CD8-positive, alpha-beta memory T cell (primary cell): ENCODE results near the gene SEPTIN3. TPM values are rescaled to one million over a fixed set of nuclear protein-coding genes. Genes with fewer than 3 reads are reported as not detected.

Source experiments
- CTCF ChIA-PET: fragments of 350-600 bp; sonication (Branson Sonifier 250); formaldehyde crosslinking; loops from one replicate; lab custom pipeline; 2021; ENCODE audit warnings: antibody characterized with exemption; lab: Charles Lee
- POLR2A ChIA-PET: fragments of 350-600 bp; sonication (Branson Sonifier 250); formaldehyde crosslinking; loops from one replicate; lab custom pipeline; 2021; ENCODE audit warnings: antibody characterized with exemption; lab: Charles Lee
- DNase-seq, 5 donors: peaks; one replicate each; pipeline versions ENCODE4 v3.0.0 to v3.0.0-alpha.2; 2020 to 2022; ENCODE audit warnings: mixed read lengths in 1 of 5
- H3K27ac ChIP-seq: one replicate; pipeline ENCODE4 v1.7.0; 2013; ENCODE audit warnings: low read depth, mild to moderate bottlenecking, low read length, moderate library complexity
- H3K27me3 ChIP-seq: 2 replicates; pipeline ENCODE4 v1.7.0; 2013; ENCODE audit warnings: low read length, mild to moderate bottlenecking; ENCODE audit not compliant: insufficient read depth, poor library complexity, severe bottlenecking
- H3K36me3 ChIP-seq: 2 replicates; pipeline ENCODE4 v1.7.0; 2013; ENCODE audit warnings: mild to moderate bottlenecking, low read length, moderate library complexity; ENCODE audit not compliant: insufficient read depth
- H3K4me1 ChIP-seq: 2 replicates; pipeline ENCODE4 v1.7.0; 2013; ENCODE audit warnings: mild to moderate bottlenecking, low read length, moderate library complexity; ENCODE audit not compliant: insufficient read depth
- H3K4me3 ChIP-seq: 2 replicates; pipeline ENCODE4 v1.7.0; 2013; ENCODE audit warnings: mild to moderate bottlenecking, low read length
- H3K9me3 ChIP-seq: 2 replicates; pipeline ENCODE4 v1.7.0; 2013; ENCODE audit warnings: mild to moderate bottlenecking, low read length
- H3K27ac Mint-ChIP-seq, 8 donors: one replicate each; pipeline ENCODE4 v1.8.0; 2020 to 2021; ENCODE audit warnings: mixed read lengths in 8 of 8, mild to moderate bottlenecking in 6 of 8, inconsistent platforms in 3 of 8, moderate library complexity in 3 of 8
- H3K27me3 Mint-ChIP-seq, 2 donors: one replicate each; pipeline ENCODE4 v1.8.0; 2020 to 2021; ENCODE audit warnings: mixed read lengths in 2 of 2, mild to moderate bottlenecking in 1 of 2, moderate library complexity in 1 of 2
- H3K36me3 Mint-ChIP-seq, 3 donors: one replicate each; pipeline ENCODE4 v1.8.0; 2020 to 2021; ENCODE audit warnings: mixed read lengths in 3 of 3, inconsistent platforms in 1 of 3, mild to moderate bottlenecking in 1 of 3
- H3K4me1 Mint-ChIP-seq, 3 donors: one replicate each; pipeline ENCODE4 v1.8.0; 2020 to 2021; ENCODE audit warnings: mixed read lengths in 3 of 3, inconsistent platforms in 1 of 3, mild to moderate bottlenecking in 1 of 3
- H3K4me3 Mint-ChIP-seq, 7 donors: one replicate each; pipeline ENCODE4 v1.8.0; 2020 to 2021; ENCODE audit warnings: mixed read lengths in 7 of 7, mild to moderate bottlenecking in 6 of 7, moderate library complexity in 4 of 7, inconsistent platforms in 2 of 7
- H3K9me3 Mint-ChIP-seq, 5 donors: one replicate each; pipeline ENCODE4 v1.8.0; 2020 to 2022; ENCODE audit warnings: mixed read lengths in 5 of 5, mild to moderate bottlenecking in 3 of 5, moderate library complexity in 2 of 5, inconsistent platforms in 1 of 5
- polyA plus RNA-seq: library from polyadenylated mRNA; unstranded; fragments of 300-500 nt; fragmentation: Illumina TruSeq; gene quantifications from one replicate; pipeline ENCODE4 v1.2.3, GENCODE V29; 2021
- total RNA-seq, 2 experiments: library from RNA; stranded (reverse); gene quantifications; one replicate each; pipeline ENCODE4 v1.2.3, GENCODE V29; 2021

The SEPTIN3 gene
- total and polyA plus RNA-seq, 3 experiments from 2014 or later: 0.33 to 0.51 TPM; not detected in 1

- H3K36me3 Mint-ChIP-seq: peaks cover 0 to 7% (median 0%) of the 10 kb centered on the region in 3 donors
- CTCF ChIA-PET: interaction anchor here (1.3 to 9.1 kb wide), 3 partner anchors 11 to 231 kb away, joined by 4 to 106 read pairs (median 4); no protein-coding TSS in a partner anchor
- Histone ChIP-seq H3K4me1 (peaks cover 10% of the 10 kb centered on the region), H3K27ac (no peak overlapping the region), H3K9me3 (no peaks in the 10 kb centered on the region), H3K27me3 (no peaks in the 10 kb centered on the region), H3K4me3 (no peak overlapping the region), H3K36me3 (no peaks in the 10 kb centered on the region)
- H3K9me3 Mint-ChIP-seq: no peaks in the 10 kb centered on the region
- H3K27me3 Mint-ChIP-seq: peaks cover 3 to 6% of the 10 kb centered on the region in 2 donors
- H3K27ac Mint-ChIP-seq: peak overlapping the region in 5 of 8 donors; percentile 26 to 81 (median 61)
- H3K4me3 Mint-ChIP-seq: peak overlapping the region; percentile 40 to 92 (median 69)
- H3K4me1 Mint-ChIP-seq: peaks cover 4 to 41% (median 9%) of the 10 kb centered on the region in 3 donors
- no peak for DNase-seq
- POLR2A ChIA-PET: interaction anchor here (2.6 kb wide), 1 partner anchor 11 kb away, joined by 100 read pairs; no protein-coding TSS in a partner anchor
Measured at GRCh38 chr22:41927813-41928212, 41.4 kb upstream of the SEPTIN3 start.

- H3K36me3 Mint-ChIP-seq: peaks cover 0 to 7% (median 0%) of the 10 kb centered on the region in 3 donors
- ChIA-PET CTCF (interaction anchor here (1.3 to 9.1 kb wide), 3 partner anchors 10 to 232 kb away, joined by 4 to 106 read pairs (median 4); no protein-coding TSS in a partner anchor), POLR2A (interaction anchor here (0.6 to 1.4 kb wide), 3 partner anchors 10 to 75 kb away, joined by 4 to 6 read pairs (median 4); no protein-coding TSS in a partner anchor)
- H3K9me3 Mint-ChIP-seq: no peaks in the 10 kb centered on the region
- H3K27ac Mint-ChIP-seq: peak overlapping the region in 2 of 8 donors; percentile 61 to 70
- no peak overlapping the region for H3K4me3 ChIP-seq
- H3K4me1 Mint-ChIP-seq: peaks cover 4 to 46% (median 9%) of the 10 kb centered on the region in 3 donors
- H3K27ac ChIP-seq: no peak overlapping the region
- no peaks in the 10 kb centered on the region for H3K9me3 ChIP-seq
- peak overlapping the region in 1 of 7 donors; percentile 16 for H3K4me3 Mint-ChIP-seq
- no peak for DNase-seq
- H3K4me1 ChIP-seq: peaks cover 10% of the 10 kb centered on the region
- H3K27me3 ChIP-seq: no peaks in the 10 kb centered on the region
- H3K36me3 ChIP-seq: no peaks in the 10 kb centered on the region
- H3K27me3 Mint-ChIP-seq: peaks cover 3 to 6% of the 10 kb centered on the region in 2 donors
Measured at GRCh38 chr22:41928593-41929417, 40.4 kb upstream of the SEPTIN3 start.

- no peak overlapping the region for H3K27ac Mint-ChIP-seq
- no peak for DNase-seq
- Histone ChIP-seq H3K9me3 (no peaks in the 10 kb centered on the region), H3K27me3 (no peaks in the 10 kb centered on the region), H3K36me3 (no peaks in the 10 kb centered on the region), H3K27ac (no peak overlapping the region), H3K4me3 (no peak overlapping the region), H3K4me1 (peaks cover 10% of the 10 kb centered on the region)
- peak overlapping the region in 1 of 7 donors; percentile 16 for H3K4me3 Mint-ChIP-seq
- H3K36me3 Mint-ChIP-seq: peaks cover 0 to 7% (median 0%) of the 10 kb centered on the region in 3 donors
- CTCF ChIA-PET: interaction anchor here (1.3 to 9.1 kb wide), 2 partner anchors 9 to 233 kb away, joined by 4 to 106 read pairs; no protein-coding TSS in a partner anchor
- POLR2A ChIA-PET: interaction anchor here (0.6 to 1.4 kb wide), 3 partner anchors 10 to 76 kb away, joined by 4 to 6 read pairs (median 4); no protein-coding TSS in a partner anchor
- H3K4me1 Mint-ChIP-seq: peaks cover 4 to 51% (median 9%) of the 10 kb centered on the region in 3 donors
- no peaks in the 10 kb centered on the region for H3K9me3 Mint-ChIP-seq
- H3K27me3 Mint-ChIP-seq: peaks cover 3 to 6% of the 10 kb centered on the region in 2 donors
Measured at GRCh38 chr22:41929418-41929810, 39.8 kb upstream of the SEPTIN3 start.

GRCh38 chr22:41931701-41932269 is 37.5 kb upstream of the SEPTIN3 start:
- no peaks in the 10 kb centered on the region for H3K9me3 ChIP-seq
- Mint-ChIP-seq H3K27me3 (peaks cover 0 to 6% of the 10 kb centered on the region in 2 donors), H3K4me1 (peaks cover 0 to 46% (median 2%) of the 10 kb centered on the region in 3 donors), H3K27ac (peak overlapping the region in 2 of 8 donors; percentile 12 to 74), H3K9me3 (no peaks in the 10 kb centered on the region), H3K4me3 (no peak overlapping the region), H3K36me3 (no peaks in the 10 kb centered on the region)
- no peak overlapping the region for H3K4me3 ChIP-seq
- DNase-seq: no peak
- ChIA-PET CTCF (interaction anchor here (0.7 to 9.1 kb wide), 3 partner anchors 7 to 74 kb away, joined by 3 to 106 read pairs (median 3); no protein-coding TSS in a partner anchor), POLR2A (no interaction called here)
- no peaks in the 10 kb centered on the region for H3K36me3 ChIP-seq
- H3K27ac ChIP-seq: no peak overlapping the region
- peaks cover 6% of the 10 kb centered on the region for H3K4me1 ChIP-seq
- no peaks in the 10 kb centered on the region for H3K27me3 ChIP-seq

- no peaks in the 10 kb centered on the region for H3K36me3 ChIP-seq
- ChIA-PET CTCF (interaction anchor here (0.7 kb wide), 2 partner anchors 8 to 75 kb away, joined by 3 read pairs; no protein-coding TSS in a partner anchor), POLR2A (no interaction called here)
- Mint-ChIP-seq H3K27me3 (peaks cover 0 to 4% of the 10 kb centered on the region in 2 donors), H3K9me3 (no peaks in the 10 kb centered on the region), H3K4me1 (peaks cover 0 to 47% (median 2%) of the 10 kb centered on the region in 3 donors), H3K4me3 (no peak overlapping the region), H3K36me3 (no peaks in the 10 kb centered on the region), H3K27ac (no peak overlapping the region)
- H3K4me1 ChIP-seq: peaks cover 6% of the 10 kb centered on the region
- no peak overlapping the region for H3K27ac ChIP-seq
- H3K27me3 ChIP-seq: no peaks in the 10 kb centered on the region
- no peaks in the 10 kb centered on the region for H3K9me3 ChIP-seq
- H3K4me3 ChIP-seq: no peak overlapping the region
- DNase-seq: no peak
Measured at GRCh38 chr22:41932353-41932752, 36.9 kb upstream of the SEPTIN3 start.

GRCh38 chr22:41933411-41934177 is 35.6 kb upstream of the SEPTIN3 start:
- DNase-seq: no peak
- peak overlapping the region in 2 of 8 donors; percentile 39 to 77 for H3K27ac Mint-ChIP-seq
- POLR2A ChIA-PET: no interaction called here
- H3K9me3 Mint-ChIP-seq: no peaks in the 10 kb centered on the region
- H3K9me3 ChIP-seq: no peaks in the 10 kb centered on the region
- no peak overlapping the region for H3K27ac ChIP-seq
- H3K27me3 Mint-ChIP-seq: no peaks in the 10 kb centered on the region
- CTCF ChIA-PET: interaction anchor here (1.1 to 1.2 kb wide), 2 partner anchors 8 to 267 kb away, joined by 3 to 4 read pairs; no protein-coding TSS in a partner anchor
- no peaks in the 10 kb centered on the region for H3K27me3 ChIP-seq
- no peak overlapping the region for H3K4me3 ChIP-seq
- H3K4me1 ChIP-seq: peaks cover 4% of the 10 kb centered on the region
- peaks cover 2 to 42% (median 2%) of the 10 kb centered on the region in 3 donors for H3K4me1 Mint-ChIP-seq
- H3K4me3 Mint-ChIP-seq: no peak overlapping the region
- H3K36me3 Mint-ChIP-seq: peaks cover 0 to 1% (median 0%) of the 10 kb centered on the region in 3 donors
- H3K36me3 ChIP-seq: no peaks in the 10 kb centered on the region

- peaks cover 10 to 45% (median 11%) of the 10 kb centered on the region in 3 donors for H3K4me1 Mint-ChIP-seq
- CTCF ChIA-PET: interaction anchor here (1.1 to 1.2 kb wide), 2 partner anchors 9 to 268 kb away, joined by 3 to 4 read pairs; no protein-coding TSS in a partner anchor
- POLR2A ChIA-PET: no interaction called here
- Histone ChIP-seq H3K9me3 (no peaks in the 10 kb centered on the region), H3K27me3 (no peaks in the 10 kb centered on the region), H3K4me3 (no peak overlapping the region), H3K27ac (no peak overlapping the region), H3K36me3 (no peaks in the 10 kb centered on the region), H3K4me1 (peaks cover 11% of the 10 kb centered on the region)
- peak overlapping the region in 4 of 8 donors; percentile 36 to 77 (median 59) for H3K27ac Mint-ChIP-seq
- no peaks in the 10 kb centered on the region for H3K9me3 Mint-ChIP-seq
- no peaks in the 10 kb centered on the region for H3K27me3 Mint-ChIP-seq
- DNase-seq: no peak
- H3K36me3 Mint-ChIP-seq: peaks cover 0 to 1% (median 0%) of the 10 kb centered on the region in 3 donors
- H3K4me3 Mint-ChIP-seq: no peak overlapping the region
Measured at GRCh38 chr22:41934284-41935014, 34.8 kb upstream of the SEPTIN3 start.
